ENCODE data around the gene ISCA2.

The ISCA2 gene

DNA sequence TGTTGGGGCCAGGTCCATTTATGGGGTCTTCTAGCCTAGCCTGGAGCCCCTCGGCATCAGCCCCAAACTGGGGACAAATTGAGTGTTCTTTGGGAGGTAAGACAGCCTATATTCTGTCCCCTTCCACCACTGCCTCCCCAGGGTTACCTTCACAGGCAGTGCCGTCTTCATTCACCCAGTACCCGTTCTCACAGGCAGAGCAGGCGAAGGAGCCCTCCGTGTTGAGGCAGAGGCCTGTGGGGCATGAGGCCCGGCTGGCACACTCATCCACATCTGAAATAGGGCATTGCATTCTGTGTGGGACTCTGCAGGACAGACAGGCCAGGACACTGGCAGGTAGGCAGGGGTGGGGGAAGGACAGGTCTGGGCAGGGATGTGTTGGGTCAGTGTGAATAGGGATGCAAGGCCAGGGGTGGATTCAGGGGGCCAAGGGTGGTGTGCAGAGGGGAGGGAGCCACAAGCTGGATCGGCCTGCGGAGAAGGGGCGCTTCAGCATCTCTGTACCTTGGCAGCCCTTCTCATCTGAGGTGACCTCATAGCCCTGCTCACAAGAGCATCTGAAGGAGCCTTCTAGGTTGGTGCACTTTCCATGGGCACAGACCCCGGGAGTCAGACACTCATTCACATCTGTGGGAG lies 16.1 kb downstream of the ISCA2 start:
- no peak for DNase-seq

- DNase-seq = no peak
These were observed 16.8 kb downstream of the ISCA2 start for GRCh38 chr14:74510223-74510931.

GRCh38 chr14:74510959-74511409 lies 17.4 kb downstream of the ISCA2 start:
- no peak for DNase-seq

DNA sequence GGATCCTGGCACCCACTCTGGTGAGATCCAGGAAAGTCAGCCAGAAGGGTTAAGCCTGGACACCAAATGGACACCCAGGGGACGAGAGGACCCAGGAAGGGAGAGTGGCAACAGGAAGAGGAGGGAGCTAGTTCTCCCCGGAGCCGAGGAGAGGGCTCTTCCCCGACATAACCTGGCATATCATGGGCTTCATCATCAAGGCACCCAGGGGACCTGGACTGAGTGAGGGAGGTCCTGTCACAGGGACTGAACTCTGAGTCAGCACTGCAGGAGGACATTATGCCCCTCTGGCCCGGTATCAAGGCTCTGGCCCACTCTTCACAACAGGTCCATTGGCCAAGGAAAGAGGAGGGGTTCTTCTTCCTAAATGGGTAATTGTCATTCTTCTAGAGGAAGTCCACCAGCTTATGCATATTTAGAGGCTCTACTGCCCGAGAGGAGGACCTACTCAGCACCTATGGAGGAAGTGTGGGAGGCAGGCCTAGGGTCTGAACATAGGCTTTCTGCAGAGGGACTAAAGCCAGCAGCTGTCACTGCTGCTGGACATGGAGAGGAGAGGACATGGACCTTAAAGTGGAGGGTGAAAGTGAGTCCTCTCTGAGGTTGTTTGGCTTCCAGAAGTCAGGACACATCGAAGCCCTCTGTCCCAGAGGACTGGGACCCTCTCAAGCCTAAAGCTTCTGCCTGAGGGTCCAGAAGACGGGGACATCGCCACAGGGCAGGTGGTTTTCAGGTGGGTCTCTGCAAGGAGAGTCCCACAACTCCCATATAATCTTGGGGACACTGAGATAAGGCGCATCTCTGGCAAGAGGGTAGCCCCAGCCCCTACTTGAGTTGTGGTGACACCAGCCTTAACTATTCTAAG lies 18.6 kb downstream of the ISCA2 start:
- no peak for DNase-seq

DNA sequence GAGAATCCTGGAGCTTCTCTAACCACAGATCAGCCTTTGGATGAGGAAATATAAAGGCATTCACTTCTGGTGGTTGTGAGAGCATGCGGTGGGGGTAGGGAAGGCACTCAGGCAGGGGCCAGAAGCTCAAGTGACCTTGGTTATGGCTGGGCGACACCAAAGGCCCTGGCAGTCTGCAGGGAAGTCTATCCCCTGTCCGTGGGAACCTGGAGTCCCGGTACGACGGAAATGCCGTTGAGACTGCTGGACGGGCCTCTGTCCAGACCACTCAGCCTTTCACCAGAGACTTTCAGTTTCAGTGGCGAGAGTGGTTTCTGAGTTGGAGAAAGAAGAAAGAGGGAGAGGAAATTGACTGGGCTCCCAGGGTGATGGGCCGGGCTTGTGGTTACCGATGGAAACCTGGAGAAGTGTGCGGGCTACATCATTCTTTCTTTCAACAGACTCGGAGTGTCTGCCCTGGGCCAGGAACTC lies 20.9 kb downstream of the ISCA2 start:
- DNase-seq = no peak

DNA sequence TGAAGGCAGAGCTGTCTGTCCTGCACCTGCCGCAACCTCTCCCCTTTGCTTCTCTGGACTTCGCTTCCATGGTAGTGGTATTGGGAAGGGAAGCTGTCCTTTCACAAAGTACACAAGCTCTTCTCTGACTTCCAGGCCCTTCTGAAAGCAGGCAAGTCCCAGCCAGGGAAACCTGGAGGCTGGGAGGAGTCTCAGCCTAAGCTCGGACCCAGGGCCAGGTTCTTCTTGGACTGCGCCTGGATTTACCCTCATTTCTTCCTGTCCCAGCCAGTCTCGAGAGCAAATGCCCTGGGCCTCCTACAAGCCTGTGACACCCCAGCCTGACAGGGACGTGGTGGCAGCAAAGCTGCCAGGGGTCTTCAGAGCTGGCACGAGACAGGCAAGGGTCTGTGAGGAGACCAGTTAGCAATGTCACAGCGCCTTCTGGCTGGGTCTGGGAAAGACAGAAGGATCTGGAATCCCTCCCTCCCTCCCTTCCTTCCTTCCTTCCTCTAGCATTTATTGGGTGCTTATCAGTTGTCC lies 22.4 kb downstream of the ISCA2 start:
- no peak for DNase-seq

DNA sequence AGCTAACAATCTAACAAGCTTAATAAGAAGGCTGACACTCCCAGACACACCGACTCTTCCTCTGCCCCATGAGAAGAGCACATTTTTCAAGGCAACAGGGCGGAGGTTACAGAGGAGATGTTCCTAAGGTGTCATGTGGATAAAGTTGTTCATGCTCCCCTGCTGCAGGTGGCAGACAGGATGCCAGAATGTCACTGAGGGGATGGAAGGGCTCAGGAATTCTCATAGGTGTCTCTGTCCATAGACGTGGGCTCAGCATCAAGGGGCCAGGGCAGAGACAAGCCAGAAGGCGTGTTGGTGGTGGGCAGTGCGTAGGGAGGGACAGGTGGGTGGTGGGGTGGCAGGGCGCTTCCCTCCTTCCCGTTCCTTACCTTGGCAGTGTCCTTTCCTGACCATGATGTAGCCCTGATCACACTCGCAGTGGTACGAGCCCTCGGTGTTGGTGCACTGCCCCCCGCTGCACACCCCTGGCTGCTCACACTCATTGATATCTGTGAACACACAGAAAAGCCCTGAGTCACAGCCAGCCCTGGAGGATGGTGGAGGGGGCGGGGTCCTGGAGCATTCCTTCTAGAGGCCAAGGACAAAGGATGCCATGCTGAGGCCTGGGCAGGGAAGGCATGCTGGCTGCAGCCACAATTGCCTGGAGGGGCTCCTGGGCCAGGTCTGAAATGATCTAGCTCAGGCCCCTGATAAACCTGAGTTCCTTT lies 23.0 kb downstream of the ISCA2 start:
- no peak for DNase-seq

DNA sequence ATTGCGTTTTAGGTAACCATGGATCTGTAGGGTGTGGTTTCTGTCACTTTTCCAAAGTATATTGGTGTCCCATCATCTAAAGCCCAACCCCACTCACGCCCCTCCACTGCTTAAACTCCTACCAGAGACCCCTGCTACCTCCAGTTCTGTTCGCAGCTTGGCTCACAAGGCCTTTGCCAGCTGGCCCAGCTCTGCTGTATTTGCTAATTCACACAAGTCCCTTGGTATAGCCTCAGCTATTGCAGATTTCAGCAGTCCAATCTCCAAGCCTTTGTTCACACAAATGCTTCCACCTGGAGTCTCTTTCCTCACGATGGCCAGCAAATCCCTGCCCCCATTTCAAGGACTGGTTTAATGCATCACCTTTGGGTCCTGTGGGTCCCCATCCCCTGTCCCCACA lies 24.2 kb downstream of the ISCA2 start:
- no peak for DNase-seq

DNA sequence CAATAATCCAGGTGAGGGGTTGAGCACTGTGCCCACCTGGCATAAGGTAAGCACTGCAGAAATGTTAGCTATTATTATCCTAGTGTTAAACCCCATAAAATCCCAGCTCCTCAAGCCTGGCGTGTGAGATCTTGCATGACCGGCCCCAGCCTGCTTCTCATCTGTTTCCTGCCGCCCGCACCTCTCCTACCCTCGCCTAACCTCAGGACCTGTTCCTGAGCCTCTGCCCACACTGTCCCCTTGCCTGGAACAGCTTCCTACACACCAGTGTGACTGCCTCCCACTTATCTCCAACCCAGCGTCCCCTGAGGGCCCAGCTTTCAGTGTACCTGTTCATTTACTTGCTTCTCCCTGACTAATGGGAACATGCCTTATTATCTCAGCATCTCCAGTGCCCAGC lies 24.7 kb downstream of the ISCA2 start:
- DNase-seq = no peak

GRCh38 chr14:74519316-74520074 lies 25.9 kb downstream of the ISCA2 start:
- DNase-seq = no peak

- DNase-seq = no peak
These were observed 28.2 kb downstream of the ISCA2 start for GRCh38 chr14:74521756-74522155.

GRCh38 chr14:74522740-74523139 lies 29.2 kb downstream of the ISCA2 start:
- no peak for DNase-seq

DNA sequence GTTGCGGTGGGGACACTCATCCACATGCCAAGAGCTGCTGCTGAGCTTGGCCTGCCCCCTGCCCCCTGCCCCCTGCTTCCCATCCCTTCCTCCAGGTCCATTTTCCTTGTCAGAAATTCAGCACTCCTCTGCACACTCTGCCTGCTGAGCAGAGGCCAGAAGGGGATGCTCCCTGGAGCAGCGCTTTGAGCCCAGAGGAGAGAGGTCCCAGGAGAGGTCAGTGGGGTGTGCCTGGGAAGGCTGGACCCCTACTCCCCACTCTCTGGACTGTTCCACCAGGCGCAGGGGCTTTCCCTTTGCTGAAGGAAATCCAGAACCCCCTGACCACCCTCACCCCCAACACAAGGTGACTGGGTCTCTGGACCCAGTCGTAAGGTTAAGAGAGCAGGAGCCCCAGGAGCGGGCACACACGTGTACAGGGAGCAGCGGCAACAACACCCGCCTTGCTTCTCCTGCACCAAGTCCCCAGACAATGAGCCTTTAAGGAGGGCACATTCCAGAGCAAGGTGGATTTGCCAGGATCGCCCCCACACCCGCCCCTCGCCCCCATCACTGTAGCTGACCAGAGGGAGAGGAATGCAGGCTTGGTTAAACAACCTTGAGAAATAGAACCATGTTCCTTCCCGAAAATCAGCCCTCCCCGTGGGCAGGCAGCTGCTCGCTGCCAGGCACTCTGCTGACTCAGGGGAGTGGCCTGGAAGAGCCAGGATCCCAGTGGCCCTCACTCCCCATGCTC lies 30.7 kb downstream of the ISCA2 start:
- no peak for DNase-seq

- no peak for DNase-seq
These were observed 31.2 kb downstream of the ISCA2 start for GRCh38 chr14:74524812-74525135.

- DNase-seq = no peak
These were observed 31.8 kb downstream of the ISCA2 start for GRCh38 chr14:74525361-74525851.

- no peak for DNase-seq
These were observed 33.5 kb downstream of the ISCA2 start for GRCh38 chr14:74526854-74527585.

DNA sequence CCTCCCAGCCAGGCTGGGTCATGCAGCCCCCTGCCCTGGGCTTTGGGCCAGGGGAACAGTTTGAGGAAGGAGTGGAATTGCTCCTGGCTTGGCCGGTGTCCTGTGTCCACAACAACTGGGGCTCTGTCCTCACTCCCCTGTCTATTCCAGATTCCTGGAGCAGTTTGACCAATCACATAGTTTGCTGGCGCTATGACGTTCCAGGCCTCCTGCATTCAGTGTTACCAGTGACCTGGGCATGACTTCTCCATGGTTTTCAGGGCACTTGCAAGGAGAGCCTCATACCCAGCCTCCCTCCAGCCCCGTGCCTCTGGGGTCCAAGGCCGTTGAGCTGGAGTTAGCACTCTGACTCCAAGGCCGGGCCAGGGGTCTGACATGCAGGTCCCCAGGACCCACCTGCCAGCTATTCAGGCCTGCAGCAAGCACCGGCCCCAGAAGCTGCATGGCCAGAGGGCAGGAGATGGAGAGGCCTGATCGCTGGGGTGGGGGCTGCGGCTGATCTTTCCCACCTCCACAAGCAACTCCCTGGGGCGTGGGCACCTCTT lies 34.2 kb downstream of the ISCA2 start:
- no peak for DNase-seq

DNA sequence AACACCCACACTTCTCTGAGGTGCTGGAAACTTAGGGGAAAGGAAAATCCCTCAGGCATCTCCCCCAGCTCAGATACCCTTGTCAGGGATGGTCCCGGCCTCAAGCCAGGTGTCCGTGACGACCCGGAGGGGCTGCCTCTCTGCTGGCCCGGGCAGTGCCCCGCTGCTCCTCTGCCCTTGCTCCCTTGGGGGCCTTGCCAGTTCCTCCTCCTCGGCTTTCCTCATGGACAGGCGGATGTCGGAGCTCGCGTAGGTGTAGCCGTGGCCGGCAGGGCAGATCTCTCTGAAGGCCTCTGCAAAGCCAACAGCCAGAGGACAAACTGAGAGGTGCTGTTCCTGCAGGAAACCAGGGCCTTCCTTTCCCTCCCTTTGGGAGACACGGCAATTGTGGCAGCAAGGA lies 34.8 kb downstream of the ISCA2 start:
- no peak for DNase-seq

DNA sequence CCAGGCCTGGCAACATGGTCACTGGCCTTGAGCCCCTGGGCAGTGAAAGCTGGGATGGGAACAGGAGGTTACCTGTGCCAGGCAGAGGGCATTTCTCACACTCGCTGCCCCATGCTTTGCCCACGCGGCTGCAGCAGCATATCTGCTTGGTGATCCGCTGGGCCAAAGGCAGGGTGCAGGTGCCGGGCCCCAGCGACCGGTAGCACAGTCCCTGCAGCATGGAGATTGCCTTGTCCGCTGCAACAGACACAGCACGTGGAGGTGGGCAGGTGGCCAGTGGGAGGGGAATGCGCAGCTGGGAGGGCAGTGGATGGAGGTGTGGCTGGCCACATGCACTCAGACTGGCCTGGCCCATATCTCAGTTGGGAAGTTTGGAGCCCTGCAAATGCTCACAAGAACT lies 35.3 kb downstream of the ISCA2 start:
- no peak for DNase-seq

GRCh38 chr14:74531006-74531405 lies 37.4 kb downstream of the ISCA2 start:
- DNase-seq = no peak
